Endodermal cell (in vitro differentiated cells): Measurements from ENCODE around the gene EHD3. TPM values are rescaled to one million over a fixed set of nuclear protein-coding genes. Genes with fewer than 3 reads are reported as not detected.

Experiments used
- DNase-seq: peaks from one replicate; pipeline ENCODE4 v3.0.0-alpha.2; 2017
- H3K27ac ChIP-seq: 2 replicates; pipeline ENCODE4 v1.5.1; 2013; ENCODE audit warnings: mild to moderate bottlenecking, low read depth, low read length, moderate library complexity
- H3K27me3 ChIP-seq: 2 replicates; pipeline ENCODE4 v1.6.1; 2013; ENCODE audit warnings: mild to moderate bottlenecking, low read length, moderate library complexity; ENCODE audit not compliant: insufficient read depth, control insufficient read depth, poor library complexity, severe bottlenecking
- H3K36me3 ChIP-seq: 2 replicates; pipeline ENCODE4 v1.7.0; 2013; ENCODE audit warnings: mild to moderate bottlenecking, low read length, moderate library complexity; ENCODE audit not compliant: control insufficient read depth, insufficient read depth
- H3K4me1 ChIP-seq: one replicate; pipeline ENCODE4 v1.7.0; 2013; ENCODE audit warnings: low read length; ENCODE audit not compliant: control insufficient read depth, insufficient read depth
- H3K4me3 ChIP-seq: 2 replicates; pipeline ENCODE4 v1.5.1; 2013; ENCODE audit warnings: mild to moderate bottlenecking, low read length, moderate library complexity
- H3K9ac ChIP-seq: 2 replicates; pipeline ENCODE4 v1.6.1; 2013; ENCODE audit warnings: mild to moderate bottlenecking, low read length, moderate library complexity; ENCODE audit not compliant: poor library complexity, severe bottlenecking; ENCODE audit errors: extremely low read depth
- H3K9me3 ChIP-seq: 2 replicates; pipeline ENCODE4 v1.6.1; 2013; ENCODE audit warnings: mild to moderate bottlenecking, low read length, moderate library complexity; ENCODE audit not compliant: control insufficient read depth
- H3K27ac Mint-ChIP-seq: 2 replicates; pipeline ENCODE4 v1.8.0; 2020; ENCODE audit warnings: mixed read lengths
- H3K27me3 Mint-ChIP-seq: 2 replicates; pipeline ENCODE4 v1.8.0; 2021; ENCODE audit warnings: mild to moderate bottlenecking, mixed read lengths; ENCODE audit not compliant: insufficient read depth
- H3K36me3 Mint-ChIP-seq: 2 replicates; pipeline ENCODE4 v1.8.0; 2020; ENCODE audit warnings: low read depth, mixed read lengths
- H3K4me1 Mint-ChIP-seq: 2 replicates; pipeline ENCODE4 v1.8.0; 2020; ENCODE audit warnings: mixed read lengths
- H3K4me3 Mint-ChIP-seq: 2 replicates; pipeline ENCODE4 v1.8.0; 2020; ENCODE audit warnings: mild to moderate bottlenecking, moderate library complexity, mixed read lengths
- H3K9me3 Mint-ChIP-seq: 2 replicates; pipeline ENCODE4 v1.8.0; 2020; ENCODE audit warnings: mild to moderate bottlenecking, mixed read lengths
- WGBS, 2 experiments: methylation state at CpG; one replicate each; pipeline versions ENCODE4 v1.1.5 to v1.1.7; 2013; ENCODE audit warnings: missing lambda C conversion rate in 2 of 2, mixed read lengths in 1 of 2; ENCODE audit not compliant: insufficient coverage in 1 of 2, insufficient read length in 1 of 2; 5-methylcytosine and 5-hydroxymethylcytosine counted together
- total RNA-seq, 2 donors: library from RNA; stranded (reverse); fragmentation: NEBNext Ultra II Directional in 1 of 2; extraction: Animal tissue kit (Norgen Biotek cat#: 25700) in 1 of 2; gene quantifications; 2 replicates in 1 of 2; 3 replicates in 1 of 2; pipeline ENCODE4 v1.2.1, GENCODE V29; 2021
- TF ChIP-seq, protein P1 (sequence below): fragments of 200-600 bp; sonication (generic); conservative IDR thresholded peaks from 2 replicates; pipeline ENCODE4 v1.5.0; 2021; ENCODE audit warnings: antibody characterized with exemption, mild to moderate bottlenecking

The EHD3 gene
- total RNA-seq, 2 donors from 2014 or later, result 10.7 to 15.5 TPM

DNA sequence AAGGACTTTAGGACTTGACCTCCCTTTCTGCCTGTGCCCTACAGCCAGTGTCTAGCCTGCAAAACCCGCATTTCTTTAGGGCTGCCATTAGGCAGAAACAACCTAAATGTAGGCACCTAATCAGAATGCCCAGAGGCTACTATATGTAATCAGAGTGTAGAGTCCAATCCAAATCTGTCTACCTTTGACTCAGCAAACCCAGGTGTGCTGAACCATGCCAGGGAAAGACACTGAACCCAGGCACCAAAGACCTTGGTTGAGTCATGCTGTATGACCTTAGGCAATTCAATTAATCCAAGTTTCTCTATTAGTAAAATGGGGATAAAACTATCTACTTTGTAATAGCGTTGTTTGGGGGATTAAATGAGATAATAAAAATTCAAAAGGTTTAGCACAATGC, 37.3 kb upstream of the EHD3 start:
- H3K4me1 Mint-ChIP-seq, result peaks cover 30% of the 10 kb centered on the region
- H3K27ac Mint-ChIP-seq, result no peak overlapping the region
- H3K9me3 Mint-ChIP-seq, result no peaks in the 10 kb centered on the region
- no peaks in the 10 kb centered on the region for H3K9me3 ChIP-seq
- H3K27me3 ChIP-seq, result no peaks in the 10 kb centered on the region
- 87 to 100% methylated on average over 1 to 2 of the region's 2 CpGs for WGBS, 2 experiments
- no peak for DNase-seq
- H3K4me1 ChIP-seq, result peaks cover 2% of the 10 kb centered on the region
- no peak overlapping the region for H3K4me3 ChIP-seq
- TF ChIP-seq, protein P1, sequence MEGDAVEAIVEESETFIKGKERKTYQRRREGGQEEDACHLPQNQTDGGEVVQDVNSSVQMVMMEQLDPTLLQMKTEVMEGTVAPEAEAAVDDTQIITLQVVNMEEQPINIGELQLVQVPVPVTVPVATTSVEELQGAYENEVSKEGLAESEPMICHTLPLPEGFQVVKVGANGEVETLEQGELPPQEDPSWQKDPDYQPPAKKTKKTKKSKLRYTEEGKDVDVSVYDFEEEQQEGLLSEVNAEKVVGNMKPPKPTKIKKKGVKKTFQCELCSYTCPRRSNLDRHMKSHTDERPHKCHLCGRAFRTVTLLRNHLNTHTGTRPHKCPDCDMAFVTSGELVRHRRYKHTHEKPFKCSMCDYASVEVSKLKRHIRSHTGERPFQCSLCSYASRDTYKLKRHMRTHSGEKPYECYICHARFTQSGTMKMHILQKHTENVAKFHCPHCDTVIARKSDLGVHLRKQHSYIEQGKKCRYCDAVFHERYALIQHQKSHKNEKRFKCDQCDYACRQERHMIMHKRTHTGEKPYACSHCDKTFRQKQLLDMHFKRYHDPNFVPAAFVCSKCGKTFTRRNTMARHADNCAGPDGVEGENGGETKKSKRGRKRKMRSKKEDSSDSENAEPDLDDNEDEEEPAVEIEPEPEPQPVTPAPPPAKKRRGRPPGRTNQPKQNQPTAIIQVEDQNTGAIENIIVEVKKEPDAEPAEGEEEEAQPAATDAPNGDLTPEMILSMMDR, result no peak
- no peaks in the 10 kb centered on the region for H3K27me3 Mint-ChIP-seq
- no peak overlapping the region for H3K4me3 Mint-ChIP-seq
- H3K9ac ChIP-seq, result no peak overlapping the region
- H3K36me3 Mint-ChIP-seq, result no peaks in the 10 kb centered on the region
- no peak overlapping the region for H3K27ac ChIP-seq
- H3K36me3 ChIP-seq, result no peaks in the 10 kb centered on the region

DNA sequence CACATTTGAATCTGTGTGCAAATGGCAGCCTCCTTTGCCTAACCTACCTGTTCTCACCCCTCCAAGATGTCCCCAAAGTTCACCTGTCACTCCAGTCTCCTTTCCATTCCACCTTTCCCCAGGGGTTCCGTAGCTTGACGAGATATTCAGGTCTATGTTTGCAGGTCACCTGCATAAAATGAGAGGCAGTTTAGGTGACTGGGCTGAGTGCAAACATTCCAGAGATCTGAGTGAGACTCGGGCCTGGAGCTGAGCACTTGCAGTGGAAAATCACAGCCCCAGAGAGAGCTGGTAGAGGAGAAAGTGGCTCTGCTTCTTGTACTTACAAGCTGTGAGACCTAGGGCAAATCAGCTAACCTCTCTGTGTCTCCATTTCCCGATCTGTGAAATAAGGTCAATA, 36.8 kb upstream of the EHD3 start:
- H3K9me3 Mint-ChIP-seq, result no peaks in the 10 kb centered on the region
- TF ChIP-seq, protein P1, result no peak
- Histone ChIP-seq H3K4me1 (peaks cover 2% of the 10 kb centered on the region), H3K9ac (no peak overlapping the region), H3K9me3 (no peaks in the 10 kb centered on the region), H3K27ac (no peak overlapping the region), H3K4me3 (no peak overlapping the region), H3K36me3 (no peaks in the 10 kb centered on the region), H3K27me3 (no peaks in the 10 kb centered on the region)
- peak; percentile 70 for DNase-seq
- peaks cover 3% of the 10 kb centered on the region for H3K27me3 Mint-ChIP-seq
- H3K36me3 Mint-ChIP-seq, result no peaks in the 10 kb centered on the region
- 81 to 100% methylated on average over 2 to 4 of the region's 4 CpGs for WGBS, 2 experiments
- peaks cover 30% of the 10 kb centered on the region for H3K4me1 Mint-ChIP-seq
- H3K27ac Mint-ChIP-seq, result peak overlapping the region; percentile 71
- no peak overlapping the region for H3K4me3 Mint-ChIP-seq

GRCh38 chr2:31197669-31198068, 36.3 kb upstream of the EHD3 start:
- H3K27me3 ChIP-seq, result no peaks in the 10 kb centered on the region
- H3K9me3 ChIP-seq, result no peaks in the 10 kb centered on the region
- H3K27me3 Mint-ChIP-seq, result peaks cover 7% of the 10 kb centered on the region
- H3K4me3 ChIP-seq, result no peak overlapping the region
- WGBS, 2 experiments, result 92% methylated on average over 2 of the region's 2 CpGs; no CpG with 5 or more reads in 1 of the 2 experiments
- H3K36me3 ChIP-seq, result no peaks in the 10 kb centered on the region
- no peaks in the 10 kb centered on the region for H3K9me3 Mint-ChIP-seq
- H3K4me1 ChIP-seq, result peaks cover 2% of the 10 kb centered on the region
- DNase-seq, result no peak
- no peak overlapping the region for H3K27ac ChIP-seq
- TF ChIP-seq, protein P1, result no peak
- H3K27ac Mint-ChIP-seq, result peak overlapping the region; percentile 71
- H3K36me3 Mint-ChIP-seq, result no peaks in the 10 kb centered on the region
- H3K4me1 Mint-ChIP-seq, result peaks cover 29% of the 10 kb centered on the region
- no peak overlapping the region for H3K4me3 Mint-ChIP-seq
- H3K9ac ChIP-seq, result no peak overlapping the region
